Measurements from ENCODE around the gene SHROOM3. TPM values are rescaled to one million over a fixed set of nuclear protein-coding genes. Genes with fewer than 3 reads are reported as not detected.

SHROOM3 gene
- total and polyA plus RNA-seq, 2 donors (not counting 3 experiments of a cell fraction or from before 2014, with no cell fraction given), result 2.7 to 6.7 TPM

DNA sequence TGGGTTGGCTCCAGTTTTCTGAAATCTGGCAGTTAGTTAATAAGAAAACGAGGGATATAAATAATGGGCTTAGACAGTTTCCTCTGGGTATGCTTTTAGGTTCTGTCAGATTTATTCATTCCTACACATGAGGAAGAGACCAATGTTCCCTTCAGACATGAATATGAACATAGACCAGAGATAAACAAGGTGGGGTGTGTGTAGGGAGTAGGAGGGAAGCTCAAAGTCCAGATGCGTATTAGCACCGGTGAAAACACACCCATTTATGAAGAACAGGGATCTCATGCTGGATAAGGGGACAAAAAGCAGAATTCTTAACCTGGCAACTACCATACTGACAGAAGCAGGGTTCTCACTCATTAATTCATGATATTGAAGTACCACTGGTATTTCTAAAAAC lies 240.0 kb downstream of the SHROOM3 start:
- Histone ChIP-seq H3K27ac (ENCODE audit: insufficient read depth, low read depth, low read length) (no peak overlapping the region), H3K9ac (replicated peaks; ENCODE audit: extremely low read depth, insufficient read depth, low read length) (no peak overlapping the region), H3K9me3 (replicated peaks; ENCODE audit: control insufficient read depth, insufficient read depth, low read length) (no peaks in the 10 kb centered on the region), H3K4me1 (ENCODE audit: control insufficient read depth, extremely low read depth, insufficient read depth, low read length) (peaks cover 10% of the 10 kb centered on the region), H3K79me2 (ENCODE audit: control insufficient read depth, insufficient read depth, low read length) (no peaks in the 10 kb centered on the region), H3K4me2 (ENCODE audit: insufficient read depth, low read length) (no peak overlapping the region), H3K27me3 (ENCODE audit: control insufficient read depth in 2 of 2, insufficient read depth in 2 of 2, low read length in 2 of 2) (no peaks in the 10 kb centered on the region), H3K9me1 (replicated peaks; ENCODE audit: control insufficient read depth, extremely low read depth, insufficient read depth, low read length) (no peaks in the 10 kb centered on the region), H3K36me3 (ENCODE audit: control insufficient read depth in 2 of 2, extremely low read depth in 1 of 2, insufficient read depth in 2 of 2, low read length in 2 of 2) (no peaks in the 10 kb centered on the region), H2AFZ (ENCODE audit: low read depth, low read length) (no peak overlapping the region), H3K4me3 (replicated peaks in 1 of 3; ENCODE audit: insufficient read depth in 1 of 3, low read depth in 1 of 3, low read length in 3 of 3) (no peak overlapping the region), H4K20me1 (replicated peaks; ENCODE audit: control insufficient read depth, extremely low read depth, insufficient read depth, low read length) (no peaks in the 10 kb centered on the region)
- intact Hi-C loops (cut with micrococcal nuclease) (no loop called here), dilution Hi-C loops (cut with MboI; ENCODE audit: extremely low pct_ligation_motif_present, low sequenced_read_pairs) (no loop called here)
- BruUV-seq (replicated peaks), result no TSS peak
- ChIA-PET CTCF (no interaction called here), POLR2A (no interaction called here)
- TF ChIP-seq FOS (IDR thresholded peaks at IDR 0.05; ENCODE audit: borderline replicate concordance, insufficient read depth, low read length), result no peak
- TF ChIP-seq, protein P1, sequence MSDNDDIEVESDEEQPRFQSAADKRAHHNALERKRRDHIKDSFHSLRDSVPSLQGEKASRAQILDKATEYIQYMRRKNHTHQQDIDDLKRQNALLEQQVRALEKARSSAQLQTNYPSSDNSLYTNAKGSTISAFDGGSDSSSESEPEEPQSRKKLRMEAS (IDR thresholded peaks at IDR 0.05; ENCODE audit: insufficient read depth, insufficient read length), result no peak
- TF ChIP-seq POLR2AphosphoS5 (IDR thresholded peaks at IDR 0.05; ENCODE audit: insufficient read depth, low read depth, low read length), result no peak
- TF ChIP-seq GATA2 (IDR thresholded peaks at IDR 0.05; ENCODE audit: insufficient read depth, insufficient read length, low read depth, low read length), result no peak
- no peak for TF ChIP-seq POLR2A (IDR thresholded peaks at IDR 0.05; ENCODE audit: low read depth, low read length)
- TF ChIP-seq JUN (IDR thresholded peaks at IDR 0.05; ENCODE audit: borderline replicate concordance, insufficient read depth, insufficient read length, low read depth), result no peak
- no peak for TF ChIP-seq EZH2 (IDR thresholded peaks at IDR 0.05; ENCODE audit: borderline replicate concordance, low read depth, low read length, severe bottlenecking)
- TF ChIP-seq, protein P2, sequence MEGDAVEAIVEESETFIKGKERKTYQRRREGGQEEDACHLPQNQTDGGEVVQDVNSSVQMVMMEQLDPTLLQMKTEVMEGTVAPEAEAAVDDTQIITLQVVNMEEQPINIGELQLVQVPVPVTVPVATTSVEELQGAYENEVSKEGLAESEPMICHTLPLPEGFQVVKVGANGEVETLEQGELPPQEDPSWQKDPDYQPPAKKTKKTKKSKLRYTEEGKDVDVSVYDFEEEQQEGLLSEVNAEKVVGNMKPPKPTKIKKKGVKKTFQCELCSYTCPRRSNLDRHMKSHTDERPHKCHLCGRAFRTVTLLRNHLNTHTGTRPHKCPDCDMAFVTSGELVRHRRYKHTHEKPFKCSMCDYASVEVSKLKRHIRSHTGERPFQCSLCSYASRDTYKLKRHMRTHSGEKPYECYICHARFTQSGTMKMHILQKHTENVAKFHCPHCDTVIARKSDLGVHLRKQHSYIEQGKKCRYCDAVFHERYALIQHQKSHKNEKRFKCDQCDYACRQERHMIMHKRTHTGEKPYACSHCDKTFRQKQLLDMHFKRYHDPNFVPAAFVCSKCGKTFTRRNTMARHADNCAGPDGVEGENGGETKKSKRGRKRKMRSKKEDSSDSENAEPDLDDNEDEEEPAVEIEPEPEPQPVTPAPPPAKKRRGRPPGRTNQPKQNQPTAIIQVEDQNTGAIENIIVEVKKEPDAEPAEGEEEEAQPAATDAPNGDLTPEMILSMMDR (IDR thresholded peaks at IDR 0.05; ENCODE audit: extremely low read depth in 1 of 2, insufficient read depth in 1 of 2, low read depth in 1 of 2, low read length in 2 of 2), result no peak
- FAIRE-seq, result no peak
- DNase-seq (ENCODE audit: low read depth, low spot score), result no peak

Measured in endothelial cell of umbilical vein (primary cell).